Hepatocyte (in vitro differentiated cells): ENCODE data around the gene TMEM161B. TPM values are rescaled to one million over a fixed set of nuclear protein-coding genes. Genes with fewer than 3 reads are reported as not detected.
A peak's percentile ranks its signal among the peaks of the same experiment; 100 is the strongest.

ENCODE experiments used
- DNase-seq: peaks from one replicate; pipeline ENCODE4 v3.0.0-alpha.2; 2016; ENCODE audit warnings: low spot score
- H2AFZ ChIP-seq: fragments of 200-600 bp; sonication (generic); 2 replicates; pipeline ENCODE4 v1.6.0; 2016; ENCODE audit warnings: antibody characterized with exemption, mild to moderate bottlenecking
- H3K27ac ChIP-seq: fragments of 200-600 bp; sonication (generic); 2 replicates; pipeline ENCODE4 v1.5.1; 2016; ENCODE audit warnings: mild to moderate bottlenecking
- H3K27me3 ChIP-seq: fragments of 200-600 bp; sonication (generic); 2 replicates; pipeline ENCODE4 v1.6.1; 2016
- H3K36me3 ChIP-seq: fragments of 200-600 bp; sonication (generic); replicated peaks from 2 replicates; pipeline ENCODE4 v1.5.1; 2016; ENCODE audit warnings: low read depth; ENCODE audit not compliant: insufficient read depth
- H3K4me1 ChIP-seq: fragments of 200-600 bp; sonication (generic); 2 replicates; pipeline ENCODE4 v1.5.1; 2016; ENCODE audit warnings: mild to moderate bottlenecking, moderate library complexity; ENCODE audit not compliant: insufficient read depth
- H3K4me2 ChIP-seq: fragments of 200-600 bp; sonication (generic); 2 replicates; pipeline ENCODE4 v1.6.0; 2016
- H3K4me3 ChIP-seq: fragments of 200-600 bp; sonication (generic); 2 replicates; pipeline ENCODE4 v1.5.1; 2016; ENCODE audit warnings: mild to moderate bottlenecking
- H3K79me2 ChIP-seq: fragments of 200-600 bp; sonication (generic); 2 replicates; pipeline ENCODE4 v1.6.0; 2017; ENCODE audit warnings: mild to moderate bottlenecking
- H3K9me2 ChIP-seq: fragments of 200-600 bp; sonication (generic); replicated peaks from 2 replicates; pipeline ENCODE4 v1.6.0; 2017; ENCODE audit warnings: mild to moderate bottlenecking; ENCODE audit not compliant: insufficient read depth
- H3K9me3 ChIP-seq: fragments of 200-600 bp; sonication (generic); 2 replicates; pipeline ENCODE4 v1.5.1; 2016; ENCODE audit warnings: low read depth, mild to moderate bottlenecking
- H4K20me1 ChIP-seq: fragments of 200-600 bp; sonication (generic); 2 replicates; pipeline ENCODE4 v1.6.0; 2016; ENCODE audit warnings: mild to moderate bottlenecking; ENCODE audit not compliant: insufficient read depth, poor library complexity, severe bottlenecking
- CTCF ChIP-seq: fragments of 200-600 bp; sonication (generic); IDR thresholded peaks from 2 replicates; pipeline ENCODE4 v1.5.1; 2016; ENCODE audit warnings: antibody characterized with exemption, mild to moderate bottlenecking; ENCODE audit not compliant: poor library complexity
- EZH2 ChIP-seq: fragments of 200-600 bp; sonication (generic); IDR thresholded peaks from 2 replicates; pipeline ENCODE4 v1.6.1; 2016; ENCODE audit warnings: antibody characterized with exemption, mild to moderate bottlenecking, borderline replicate concordance
- EZH2phosphoT487 ChIP-seq: fragments of 200-600 bp; sonication (generic); IDR thresholded peaks from one replicate; pipeline ENCODE4 v1.6.1; 2018; ENCODE audit warnings: antibody characterized with exemption, mild to moderate bottlenecking, low read depth, moderate library complexity; ENCODE audit not compliant: unreplicated experiment, severe bottlenecking
- WGBS: methylation state at CpG from one replicate; pipeline ENCODE4 v1.1.6; 2016; ENCODE audit warnings: low lambda C conversion rate; ENCODE audit errors: missing lambda C conversion rate; 5-methylcytosine and 5-hydroxymethylcytosine counted together
- polyA plus RNA-seq: library from polyadenylated mRNA; unstranded; fragments of >200 nt; fragmentation: Nextera tagmentation; extraction: Ambion mirVana; gene quantifications from 2 replicates; pipeline ENCODE4 v1.2.1, GENCODE V29; 2016
- total RNA-seq: library from RNA; depleted of rRNA; stranded (reverse); fragments of >200 nt; gene quantifications from 2 replicates; pipeline ENCODE4 v1.2.3, GENCODE V29; 2014

Gene TMEM161B
- total RNA-seq (31.7 and 35.4 TPM in 2 replicates), polyA plus RNA-seq (9.0 and 13.9 TPM in 2 replicates)

- DNase-seq: peak; percentile 95
- no peaks in the 10 kb centered on the region for H3K36me3 ChIP-seq
- peak within 1 kb of the TSS; percentile 74 for H2AFZ ChIP-seq
- peak within 1 kb of the TSS; percentile 57 for H3K4me3 ChIP-seq
- peak within 1 kb of the TSS; percentile 80 for H3K4me2 ChIP-seq
- H3K9me3 ChIP-seq: no peaks in the 10 kb centered on the region
- no peak for TF ChIP-seq EZH2
- TF ChIP-seq EZH2phosphoT487: no peak
- TF ChIP-seq CTCF: no peak
- H3K79me2 ChIP-seq: peaks cover 75% of the 10 kb centered on the region
- peak within 1 kb of the TSS; percentile 81 for H3K27ac ChIP-seq
- 1% methylated on average over 45 of the region's 46 CpGs for WGBS
- H3K27me3 ChIP-seq: no peaks in the 10 kb centered on the region
- H4K20me1 ChIP-seq: no peaks in the 10 kb centered on the region
- H3K9me2 ChIP-seq: no peaks in the 10 kb centered on the region
- peaks cover 4% of the 10 kb centered on the region for H3K4me1 ChIP-seq
Observed at GRCh38 chr5:88268385-88269184, at the start of gene TMEM161B. Gene TMEM161B (minus strand): TSS chr5:88268845. CDS start chr5:88268723, 122 bp downstream.

- H3K36me3 ChIP-seq: no peaks in the 10 kb centered on the region
- H2AFZ ChIP-seq: no peak overlapping the region
- no peak overlapping the region for H3K4me2 ChIP-seq
- 44% methylated on average over 2 of the region's 2 CpGs for WGBS
- H4K20me1 ChIP-seq: no peaks in the 10 kb centered on the region
- H3K9me2 ChIP-seq: no peaks in the 10 kb centered on the region
- TF ChIP-seq EZH2 (no peak), CTCF (no peak), EZH2phosphoT487 (no peak)
- no peaks in the 10 kb centered on the region for H3K4me1 ChIP-seq
- H3K4me3 ChIP-seq: no peak overlapping the region
- no peaks in the 10 kb centered on the region for H3K27me3 ChIP-seq
- DNase-seq: no peak
- H3K27ac ChIP-seq: no peak overlapping the region
- H3K9me3 ChIP-seq: no peaks in the 10 kb centered on the region
- H3K79me2 ChIP-seq: no peaks in the 10 kb centered on the region
Observed at GRCh38 chr5:88304356-88304755, 35.7 kb upstream of the TMEM161B start.

GRCh38 chr5:88298425-88298824, 29.8 kb upstream of the TMEM161B start:
- H3K27ac ChIP-seq: no peak overlapping the region
- no peaks in the 10 kb centered on the region for H4K20me1 ChIP-seq
- no peaks in the 10 kb centered on the region for H3K9me2 ChIP-seq
- no peaks in the 10 kb centered on the region for H3K4me1 ChIP-seq
- H3K36me3 ChIP-seq: no peaks in the 10 kb centered on the region
- no peak overlapping the region for H2AFZ ChIP-seq
- no peaks in the 10 kb centered on the region for H3K79me2 ChIP-seq
- DNase-seq: no peak
- no peaks in the 10 kb centered on the region for H3K9me3 ChIP-seq
- no peak overlapping the region for H3K4me2 ChIP-seq
- no peak overlapping the region for H3K4me3 ChIP-seq
- H3K27me3 ChIP-seq: no peaks in the 10 kb centered on the region
- TF ChIP-seq EZH2phosphoT487: no peak
- no peak for TF ChIP-seq EZH2
- no peak for TF ChIP-seq CTCF
